H9 (cell line): Measurements from ENCODE around the gene WBP1. TPM values are rescaled to one million over a fixed set of nuclear protein-coding genes. Genes with fewer than 3 reads are reported as not detected.

ENCODE experiments used
- DNase-seq: peaks from one replicate; pipeline ENCODE4 v3.0.0-alpha.2; 2017
- H2AFZ ChIP-seq: one replicate; pipeline ENCODE4 v1.6.1; 2013; ENCODE audit warnings: mild to moderate bottlenecking, low read length, control low read depth, moderate library complexity
- H2AK5ac ChIP-seq: 2 replicates; pipeline ENCODE4 v1.6.1; 2013; ENCODE audit warnings: low read length, control low read depth, mixed read lengths; ENCODE audit not compliant: insufficient read length
- H2BK120ac ChIP-seq: one replicate; pipeline ENCODE4 v1.6.1; 2013; ENCODE audit warnings: low read depth, mild to moderate bottlenecking, low read length, control low read depth, inconsistent platforms; ENCODE audit not compliant: poor library complexity, severe bottlenecking
- H2BK12ac ChIP-seq: 2 replicates; pipeline ENCODE4 v1.6.1; 2013; ENCODE audit warnings: low read length, control low read depth, mixed read lengths, low read depth; ENCODE audit not compliant: insufficient read length
- H2BK15ac ChIP-seq: 2 replicates; pipeline ENCODE4 v1.6.1; 2013; ENCODE audit warnings: low read depth, low read length, control low read depth
- H2BK20ac ChIP-seq: one replicate; pipeline ENCODE4 v1.6.1; 2013; ENCODE audit warnings: low read depth, mild to moderate bottlenecking, low read length, control low read depth, inconsistent platforms; ENCODE audit not compliant: poor library complexity, severe bottlenecking
- H2BK5ac ChIP-seq: 2 replicates; pipeline ENCODE4 v1.6.1; 2013; ENCODE audit warnings: low read length, control low read depth, mixed read lengths; ENCODE audit not compliant: insufficient read length
- H3K14ac ChIP-seq: 2 replicates; pipeline ENCODE4 v1.6.1; 2013; ENCODE audit warnings: low read length, control low read depth; ENCODE audit not compliant: insufficient read depth
- H3K18ac ChIP-seq: 2 replicates; pipeline ENCODE4 v1.6.1; 2013; ENCODE audit warnings: low read depth, mild to moderate bottlenecking, mixed read lengths, low read length, control low read depth; ENCODE audit not compliant: insufficient read length
- H3K23ac ChIP-seq: 2 replicates; pipeline ENCODE4 v1.6.1; 2013; ENCODE audit warnings: low read length, control low read depth, mixed read lengths, low read depth; ENCODE audit not compliant: insufficient read length
- H3K23me2 ChIP-seq: 2 replicates; pipeline ENCODE4 v1.6.1; 2013; ENCODE audit warnings: low read depth, mild to moderate bottlenecking, mixed read lengths, low read length, control low read depth; ENCODE audit not compliant: insufficient read length, poor library complexity, severe bottlenecking
- H3K27ac ChIP-seq: 2 replicates; pipeline ENCODE4 v1.5.1; 2013; ENCODE audit warnings: low read length, control low read depth, mixed read lengths, low read depth; ENCODE audit not compliant: insufficient read length
- H3K27me3 ChIP-seq: 2 replicates; pipeline ENCODE4 v1.6.1; 2013; ENCODE audit warnings: low read length, control low read depth, inconsistent platforms; ENCODE audit not compliant: insufficient read depth
- H3K4ac ChIP-seq: 2 replicates; pipeline ENCODE4 v1.6.1; 2013; ENCODE audit warnings: low read depth, mild to moderate bottlenecking, control low read depth, inconsistent platforms, low read length, moderate library complexity
- H3K4me1 ChIP-seq: 2 replicates; pipeline ENCODE4 v1.6.1; 2013; ENCODE audit warnings: low read length, control low read depth, inconsistent platforms; ENCODE audit not compliant: insufficient read depth
- H3K4me2 ChIP-seq: 2 replicates; pipeline ENCODE4 v1.6.1; 2013; ENCODE audit warnings: low read length, control low read depth, mixed read lengths; ENCODE audit not compliant: insufficient read length, insufficient read depth
- H3K56ac ChIP-seq: 2 replicates; pipeline ENCODE4 v1.6.1; 2013; ENCODE audit warnings: low read depth, mild to moderate bottlenecking, mixed read lengths, low read length, control low read depth; ENCODE audit not compliant: insufficient read length
- H3K79me1 ChIP-seq: 2 replicates; pipeline ENCODE4 v1.6.1; 2013; ENCODE audit warnings: low read depth, mild to moderate bottlenecking, moderate library complexity, low read length, control low read depth, inconsistent platforms; ENCODE audit not compliant: insufficient read depth, poor library complexity, severe bottlenecking
- H3K79me2 ChIP-seq: 2 replicates; pipeline ENCODE4 v1.6.1; 2013; ENCODE audit warnings: low read length, control low read depth, inconsistent platforms; ENCODE audit not compliant: insufficient read depth
- H3K9ac ChIP-seq: 2 replicates; pipeline ENCODE4 v1.6.1; 2013; ENCODE audit warnings: low read length, control low read depth, mixed read lengths; ENCODE audit not compliant: insufficient read length; ENCODE audit errors: extremely low read depth
- H3K9me3 ChIP-seq: one replicate; pipeline ENCODE4 v1.6.1; 2013; ENCODE audit warnings: low read depth, low read length, inconsistent platforms; ENCODE audit not compliant: control insufficient read depth
- H3T11ph ChIP-seq: one replicate; pipeline ENCODE4 v1.6.1; 2013; ENCODE audit warnings: mild to moderate bottlenecking, low read length, control low read depth, inconsistent platforms
- H4K20me1 ChIP-seq: one replicate; pipeline ENCODE4 v1.6.1; 2013; ENCODE audit not compliant: control insufficient read depth, insufficient read length, insufficient read depth
- H4K5ac ChIP-seq: 2 replicates; pipeline ENCODE4 v1.6.1; 2013; ENCODE audit warnings: low read depth, mild to moderate bottlenecking, mixed read lengths, low read length, control low read depth; ENCODE audit not compliant: insufficient read length
- H4K8ac ChIP-seq: replicated peaks from 2 replicates; pipeline ENCODE4 v1.6.1; 2013; ENCODE audit warnings: low read length, control low read depth, mixed read lengths, low read depth; ENCODE audit not compliant: insufficient read length
- H4K91ac ChIP-seq: 2 replicates; pipeline ENCODE4 v1.6.1; 2013; ENCODE audit warnings: low read depth, mild to moderate bottlenecking, moderate library complexity, mixed read lengths, low read length, control low read depth; ENCODE audit not compliant: insufficient read length
- H3K27ac Mint-ChIP-seq, 3 experiments: 2 replicates in 2 of 3; 3 replicates in 1 of 3; pipeline ENCODE4 v1.8.0; 2020 to 2021; ENCODE audit warnings: mixed read lengths in 3 of 3, mild to moderate bottlenecking in 1 of 3, moderate library complexity in 1 of 3
- H3K27me3 Mint-ChIP-seq: 2 replicates; pipeline ENCODE4 v1.8.0; 2021; ENCODE audit warnings: low read depth, mild to moderate bottlenecking, moderate library complexity, mixed read lengths
- H3K36me3 Mint-ChIP-seq, 3 experiments: 2 replicates in 2 of 3; 3 replicates in 1 of 3; pipeline ENCODE4 v1.8.0; 2020 to 2021; ENCODE audit warnings: low read depth in 3 of 3, mixed read lengths in 3 of 3; ENCODE audit not compliant: insufficient read depth in 1 of 3
- H3K4me1 Mint-ChIP-seq, 2 experiments: 2 replicates each; pipeline ENCODE4 v1.8.0; 2020; ENCODE audit warnings: mixed read lengths in 2 of 2
- H3K4me3 Mint-ChIP-seq, 2 experiments: 2 replicates in 1 of 2; 3 replicates in 1 of 2; pipeline ENCODE4 v1.8.0; 2020 to 2021; ENCODE audit warnings: mild to moderate bottlenecking in 2 of 2, mixed read lengths in 2 of 2, moderate library complexity in 1 of 2
- H3K9me3 Mint-ChIP-seq, 2 experiments: 2 replicates in 1 of 2; 3 replicates in 1 of 2; pipeline ENCODE4 v1.8.0; 2020; ENCODE audit warnings: mild to moderate bottlenecking in 2 of 2, mixed read lengths in 2 of 2, moderate library complexity in 1 of 2
- WGBS: extraction: QIAGEN DNeasy Blood & Tissue Kit; methylation state at CpG from one replicate; pipeline ENCODE4 v1.1.7; 2013; ENCODE audit warnings: missing lambda C conversion rate, low lambda C conversion rate, mixed read lengths; ENCODE audit not compliant: insufficient read length; ENCODE audit errors: extremely low coverage; 5-methylcytosine and 5-hydroxymethylcytosine counted together
- total RNA-seq: library from RNA; stranded (reverse); gene quantifications from 2 replicates; pipeline ENCODE4 v1.2.1, GENCODE V29; 2021
- TF ChIP-seq, protein P1 (sequence below): fragments of 200-600 bp; sonication (generic); conservative IDR thresholded peaks from 3 replicates; pipeline ENCODE4 v1.8.0; 2021; ENCODE audit warnings: antibody characterized with exemption, mild to moderate bottlenecking

WBP1 gene
- total RNA-seq, 1 experiment from 2014 or later: 82.1 TPM

DNA sequence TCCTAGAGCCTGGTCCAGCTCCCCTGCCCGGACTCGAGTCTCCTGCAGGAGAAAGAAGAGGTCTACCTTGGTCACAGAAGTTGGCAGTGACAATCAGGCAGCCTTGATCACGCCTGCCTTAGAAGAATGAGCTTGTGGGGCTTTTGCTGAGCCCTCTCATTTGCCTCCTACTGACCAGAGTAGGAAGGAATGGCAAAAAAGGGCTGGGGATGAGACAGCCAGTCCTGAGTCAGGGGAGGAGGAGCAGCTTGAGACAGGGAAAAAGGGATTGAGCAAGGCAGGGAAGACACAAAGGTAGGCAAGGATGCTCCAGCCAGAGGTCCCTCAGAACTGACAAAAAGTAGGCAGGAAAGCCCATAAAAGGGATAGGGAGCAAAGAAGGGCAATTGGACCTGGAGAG is 30.7 kb upstream of the WBP1 start:
- Histone ChIP-seq H3K23ac (no peak overlapping the region), H3K4me2 (no peak overlapping the region), H4K5ac (no peak overlapping the region), H3K79me2 (no peaks in the 10 kb centered on the region), H3K27me3 (no peaks in the 10 kb centered on the region), H3K23me2 (no peaks in the 10 kb centered on the region), H3K56ac (no peak overlapping the region), H3T11ph (no peak overlapping the region), H2AK5ac (no peak overlapping the region), H3K4me1 (no peaks in the 10 kb centered on the region), H2BK5ac (no peak overlapping the region), H3K27ac (no peak overlapping the region), H4K91ac (no peak overlapping the region), H2BK15ac (no peak overlapping the region), H3K9ac (no peak overlapping the region), H3K18ac (no peak overlapping the region), H2BK20ac (no peak overlapping the region), H2BK120ac (no peak overlapping the region), H3K9me3 (no peaks in the 10 kb centered on the region), H3K79me1 (no peaks in the 10 kb centered on the region), H3K4ac (no peak overlapping the region), H3K14ac (no peak overlapping the region), H2AFZ (no peak overlapping the region), H2BK12ac (no peak overlapping the region), H4K8ac (no peak overlapping the region), H4K20me1 (no peaks in the 10 kb centered on the region)
- H3K36me3 Mint-ChIP-seq: peaks cover 42 to 84% (median 83%) of the 10 kb centered on the region in 3 experiments
- H3K4me3 Mint-ChIP-seq: no peak overlapping the region; a peak in 1 of 5 replicates
- H3K9me3 Mint-ChIP-seq: no peaks in the 10 kb centered on the region; a peak in 1 of 5 replicates
- DNase-seq: no peak
- TF ChIP-seq, protein P1, sequence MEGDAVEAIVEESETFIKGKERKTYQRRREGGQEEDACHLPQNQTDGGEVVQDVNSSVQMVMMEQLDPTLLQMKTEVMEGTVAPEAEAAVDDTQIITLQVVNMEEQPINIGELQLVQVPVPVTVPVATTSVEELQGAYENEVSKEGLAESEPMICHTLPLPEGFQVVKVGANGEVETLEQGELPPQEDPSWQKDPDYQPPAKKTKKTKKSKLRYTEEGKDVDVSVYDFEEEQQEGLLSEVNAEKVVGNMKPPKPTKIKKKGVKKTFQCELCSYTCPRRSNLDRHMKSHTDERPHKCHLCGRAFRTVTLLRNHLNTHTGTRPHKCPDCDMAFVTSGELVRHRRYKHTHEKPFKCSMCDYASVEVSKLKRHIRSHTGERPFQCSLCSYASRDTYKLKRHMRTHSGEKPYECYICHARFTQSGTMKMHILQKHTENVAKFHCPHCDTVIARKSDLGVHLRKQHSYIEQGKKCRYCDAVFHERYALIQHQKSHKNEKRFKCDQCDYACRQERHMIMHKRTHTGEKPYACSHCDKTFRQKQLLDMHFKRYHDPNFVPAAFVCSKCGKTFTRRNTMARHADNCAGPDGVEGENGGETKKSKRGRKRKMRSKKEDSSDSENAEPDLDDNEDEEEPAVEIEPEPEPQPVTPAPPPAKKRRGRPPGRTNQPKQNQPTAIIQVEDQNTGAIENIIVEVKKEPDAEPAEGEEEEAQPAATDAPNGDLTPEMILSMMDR: no peak
- peaks cover 7% of the 10 kb centered on the region for H3K27me3 Mint-ChIP-seq
- peak overlapping the region in 1 of 3 experiments; percentile 37; a peak in 2 of 7 replicates for H3K27ac Mint-ChIP-seq
- H3K4me1 Mint-ChIP-seq: peaks cover 5 to 11% of the 10 kb centered on the region in 2 experiments
- no CpG with 5 or more reads among the region's 3 CpGs for WGBS
